Measurements from ENCODE around the gene SENP7. TPM values are rescaled to one million over a fixed set of nuclear protein-coding genes. Genes with fewer than 3 reads are reported as not detected.

Gene SENP7
- total RNA-seq, 2 donors from 2014 or later, result 23.7 to 55.1 TPM

- no peaks in the 10 kb centered on the region for H3K9me3 ChIP-seq
- DNase-seq (ENCODE audit: low spot score) (no peak), ATAC-seq (ENCODE audit: insufficient number of reproducible peaks, low FRiP score, low read depth) (no peak)
- no peak overlapping the region for H3K27ac ChIP-seq
- peaks cover 3% of the 10 kb centered on the region for H3K36me3 ChIP-seq
- H3K4me3 ChIP-seq, result no peak overlapping the region
- no peaks in the 10 kb centered on the region for H3K27me3 ChIP-seq (replicated peaks; ENCODE audit: insufficient read depth)
- H3K4me1 ChIP-seq (ENCODE audit: control insufficient read depth in 1 of 2, low read depth in 2 of 2), result no peaks in the 10 kb centered on the region
- TF ChIP-seq, protein P1, sequence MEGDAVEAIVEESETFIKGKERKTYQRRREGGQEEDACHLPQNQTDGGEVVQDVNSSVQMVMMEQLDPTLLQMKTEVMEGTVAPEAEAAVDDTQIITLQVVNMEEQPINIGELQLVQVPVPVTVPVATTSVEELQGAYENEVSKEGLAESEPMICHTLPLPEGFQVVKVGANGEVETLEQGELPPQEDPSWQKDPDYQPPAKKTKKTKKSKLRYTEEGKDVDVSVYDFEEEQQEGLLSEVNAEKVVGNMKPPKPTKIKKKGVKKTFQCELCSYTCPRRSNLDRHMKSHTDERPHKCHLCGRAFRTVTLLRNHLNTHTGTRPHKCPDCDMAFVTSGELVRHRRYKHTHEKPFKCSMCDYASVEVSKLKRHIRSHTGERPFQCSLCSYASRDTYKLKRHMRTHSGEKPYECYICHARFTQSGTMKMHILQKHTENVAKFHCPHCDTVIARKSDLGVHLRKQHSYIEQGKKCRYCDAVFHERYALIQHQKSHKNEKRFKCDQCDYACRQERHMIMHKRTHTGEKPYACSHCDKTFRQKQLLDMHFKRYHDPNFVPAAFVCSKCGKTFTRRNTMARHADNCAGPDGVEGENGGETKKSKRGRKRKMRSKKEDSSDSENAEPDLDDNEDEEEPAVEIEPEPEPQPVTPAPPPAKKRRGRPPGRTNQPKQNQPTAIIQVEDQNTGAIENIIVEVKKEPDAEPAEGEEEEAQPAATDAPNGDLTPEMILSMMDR (IDR thresholded peaks at IDR 0.05), result no peak
These were observed 150.6 kb downstream of the SENP7 start for GRCh38 chr3:101362406-101362805.

GRCh38 chr3:101351829-101352228, 161.2 kb downstream of the SENP7 start:
- Histone ChIP-seq H3K27me3 (replicated peaks; ENCODE audit: insufficient read depth) (no peaks in the 10 kb centered on the region), H3K9me3 (no peaks in the 10 kb centered on the region), H3K36me3 (no peaks in the 10 kb centered on the region), H3K4me3 (no peak overlapping the region), H3K4me1 (ENCODE audit: control insufficient read depth in 1 of 2, low read depth in 2 of 2) (no peaks in the 10 kb centered on the region), H3K27ac (no peak overlapping the region)
- no peak for ATAC-seq (ENCODE audit: insufficient number of reproducible peaks, low FRiP score, low read depth)
- no peak for DNase-seq (ENCODE audit: low spot score)
- TF ChIP-seq, protein P1 (IDR thresholded peaks at IDR 0.05), result no peak

DNA sequence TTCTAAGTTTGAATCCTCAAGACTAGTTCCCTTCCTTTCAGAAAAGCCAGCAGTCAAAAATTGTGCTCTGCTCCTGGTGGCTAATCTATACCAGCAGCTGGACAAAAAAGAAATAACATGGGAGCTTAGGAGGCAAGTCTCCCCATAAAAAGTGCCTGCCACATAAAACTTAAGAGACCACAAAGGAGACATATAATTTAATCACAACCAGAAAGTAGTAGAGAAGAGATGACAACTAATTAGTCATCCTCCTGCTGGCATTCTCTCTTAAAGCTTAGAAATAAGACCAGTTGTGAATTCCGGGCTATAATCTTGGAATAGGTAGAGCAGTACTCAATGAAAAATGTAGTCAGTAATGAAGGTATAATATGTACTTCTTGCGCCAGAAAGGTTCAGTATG, 172.4 kb downstream of the SENP7 start:
- TF ChIP-seq, protein P1 (IDR thresholded peaks at IDR 0.05), result no peak
- no peaks in the 10 kb centered on the region for H3K9me3 ChIP-seq
- H3K4me1 ChIP-seq (ENCODE audit: control insufficient read depth in 1 of 2, low read depth in 2 of 2), result no peaks in the 10 kb centered on the region
- H3K27me3 ChIP-seq (replicated peaks; ENCODE audit: insufficient read depth), result no peaks in the 10 kb centered on the region
- no peak overlapping the region for H3K4me3 ChIP-seq
- H3K36me3 ChIP-seq, result peaks cover 3% of the 10 kb centered on the region
- DNase-seq (ENCODE audit: low spot score) (no peak), ATAC-seq (ENCODE audit: insufficient number of reproducible peaks, low FRiP score, low read depth) (no peak)
- H3K27ac ChIP-seq, result no peak overlapping the region

- Histone ChIP-seq H3K36me3 (no peaks in the 10 kb centered on the region), H3K4me3 (no peak overlapping the region), H3K9me3 (no peaks in the 10 kb centered on the region), H3K4me1 (ENCODE audit: control insufficient read depth in 1 of 2, low read depth in 2 of 2) (no peaks in the 10 kb centered on the region), H3K27ac (no peak overlapping the region), H3K27me3 (replicated peaks; ENCODE audit: insufficient read depth) (no peaks in the 10 kb centered on the region)
- ATAC-seq (ENCODE audit: insufficient number of reproducible peaks, low FRiP score, low read depth) (no peak), DNase-seq (ENCODE audit: low spot score) (no peak)
- TF ChIP-seq, protein P1 (IDR thresholded peaks at IDR 0.05), result no peak
These were observed 179.1 kb downstream of the SENP7 start for GRCh38 chr3:101333883-101334282.

DNA sequence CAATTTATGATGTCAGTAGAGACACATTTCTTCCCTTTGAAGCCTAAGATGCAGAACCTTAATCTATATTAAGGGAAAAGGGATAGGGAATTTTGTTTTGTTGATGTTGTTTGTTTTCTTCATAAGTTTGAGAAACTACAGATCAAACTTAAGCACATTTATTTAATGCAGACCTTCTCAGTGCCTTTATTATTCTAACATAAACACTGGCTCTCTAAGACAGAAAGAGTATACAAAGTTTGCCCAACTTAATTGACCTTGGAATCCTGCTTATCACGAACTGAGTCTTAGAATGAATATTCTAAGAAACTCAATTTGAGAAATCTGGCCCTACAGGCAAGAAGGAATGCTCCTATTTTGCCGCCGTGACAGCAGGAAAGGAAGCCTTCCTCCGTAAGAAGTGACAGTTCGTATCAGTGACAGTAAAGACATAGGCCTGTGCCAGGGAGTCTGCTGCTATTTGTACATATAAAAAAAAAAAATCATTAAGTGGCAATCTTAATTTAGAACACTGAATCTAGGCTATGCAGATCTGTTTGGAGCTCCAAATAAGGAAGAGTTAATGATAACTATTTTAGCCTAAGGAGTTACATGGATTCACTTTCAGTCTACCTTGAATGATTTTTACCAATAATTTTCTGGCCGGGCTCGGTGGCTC, 183.9 kb downstream of the SENP7 start:
- DNase-seq (ENCODE audit: low spot score), result no peak
- TF ChIP-seq, protein P1 (IDR thresholded peaks at IDR 0.05), result no peak
- no peaks in the 10 kb centered on the region for H3K27me3 ChIP-seq (replicated peaks; ENCODE audit: insufficient read depth)
- H3K4me1 ChIP-seq (ENCODE audit: control insufficient read depth in 1 of 2, low read depth in 2 of 2), result no peaks in the 10 kb centered on the region
- no peak overlapping the region for H3K27ac ChIP-seq
- ATAC-seq (ENCODE audit: insufficient number of reproducible peaks, low FRiP score, low read depth), result no peak
- H3K4me3 ChIP-seq, result no peak overlapping the region
- no peaks in the 10 kb centered on the region for H3K36me3 ChIP-seq
- H3K9me3 ChIP-seq, result no peaks in the 10 kb centered on the region
